Spleen (tissue), 7 donors: ENCODE measurements around the gene MYO18A.

Experiments
- CTCF ChIP-seq, 11 experiments: fragments of 200-600 bp in 7 of 11; fragments of 450-650 bp in 4 of 11; sonication (generic) in 4 of 11; IDR thresholded peaks in 8 of 11; conservative IDR thresholded peaks in 3 of 11; 1 replicate in 7 of 11; 2 replicates in 4 of 11; pipeline versions ENCODE4 v1.4.0 to v1.8.0; 2016 to 2021; ENCODE audit warnings: antibody characterized with exemption in 11 of 11, inconsistent platforms in 4 of 11, mild to moderate bottlenecking in 1 of 11
- POLR2A ChIP-seq, 3 donors: fragments of 450-650 bp; IDR thresholded peaks; one replicate each; pipeline ENCODE4 v1.5.1; 2017; ENCODE audit warnings: antibody characterized with exemption in 3 of 3, mild to moderate bottlenecking in 1 of 3
- POLR2AphosphoS5 ChIP-seq, 3 donors: sonication (generic); formaldehyde crosslinking; IDR thresholded peaks; one replicate each; pipeline ENCODE4 v1.5.1; 2017; ENCODE audit warnings: antibody characterized with exemption in 3 of 3
- donor health status: DM: no; HTN: no; CAD: no; lungs with moderate emphysema.
- donor health status: DM: no; HTN: no; CAD: no.
- donor health status: DM: no; HTN: no; CAD: no.

DNA sequence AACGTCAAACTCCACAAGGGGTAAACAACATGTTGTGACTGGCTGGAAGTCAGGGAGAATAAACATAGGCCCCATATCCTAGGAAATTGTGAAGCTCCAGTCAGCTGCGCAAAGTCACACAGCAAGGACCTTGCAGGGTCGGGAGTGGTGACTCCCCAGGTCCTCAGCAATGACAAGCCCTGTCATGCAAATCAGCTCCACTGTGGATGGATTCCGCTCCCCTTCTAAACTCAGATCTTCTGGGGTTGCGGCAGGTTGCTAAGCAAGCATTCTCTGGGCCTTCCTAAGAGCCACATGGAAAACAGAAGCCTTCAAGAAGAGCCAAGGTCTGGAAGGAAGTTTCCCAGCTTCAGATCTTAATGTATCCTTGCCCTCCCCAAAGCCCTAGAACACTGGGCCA lies 28.9 kb upstream of the MYO18A start:
- TF ChIP-seq CTCF (IDR thresholded peaks at IDR 0.05 in 8 of 11, conservative IDR thresholded peaks at IDR 0.05 in 3 of 11) = no peak
- TF ChIP-seq POLR2A (IDR thresholded peaks at IDR 0.05) = no peak
- no peak for TF ChIP-seq POLR2AphosphoS5 (IDR thresholded peaks at IDR 0.05)
